Naive thymus-derived CD4-positive, alpha-beta T cell (primary cell): ENCODE results near the gene DCTN3. TPM values are rescaled to one million over a fixed set of nuclear protein-coding genes. Genes with fewer than 3 reads are reported as not detected.

Experiments used
- ATAC-seq: fragments of 150-1000 bp; cut with Tn5 transposase; 2 replicates; pipeline ENCODE4 v1.10.0; 2021; ENCODE audit warnings: mild to moderate bottlenecking, moderate library complexity
- CTCF ChIA-PET: fragments of 350-600 bp; sonication (Branson Sonifier 250); formaldehyde crosslinking; loops from one replicate; lab custom pipeline; 2021; ENCODE audit warnings: antibody characterized with exemption; lab: Charles Lee
- POLR2A ChIA-PET: fragments of 350-600 bp; sonication (Branson Sonifier 250); formaldehyde crosslinking; loops from one replicate; lab custom pipeline; 2021; ENCODE audit warnings: antibody characterized with exemption, inconsistent platforms; lab: Charles Lee
- DNase-seq, 9 donors: peaks; one replicate each; pipeline versions ENCODE4 v3.0.0 to v3.0.0-alpha.2; 2020 to 2022; ENCODE audit warnings: mixed read lengths in 1 of 9
- H3K27ac ChIP-seq: one replicate; pipeline ENCODE4 v1.7.0; 2013; ENCODE audit warnings: mild to moderate bottlenecking, low read depth, low read length, moderate library complexity
- H3K27me3 ChIP-seq, 2 donors: one replicate each; pipeline ENCODE4 v1.7.0; 2013; ENCODE audit warnings: low read length in 2 of 2, mild to moderate bottlenecking in 2 of 2, moderate library complexity in 2 of 2; ENCODE audit not compliant: control insufficient read depth in 2 of 2, insufficient read depth in 2 of 2
- H3K36me3 ChIP-seq, 3 experiments: 1 replicate in 2 of 3; 2 replicates in 1 of 3; pipeline ENCODE4 v1.7.0; 2013; ENCODE audit warnings: low read length in 3 of 3, mild to moderate bottlenecking in 3 of 3, moderate library complexity in 1 of 3; ENCODE audit not compliant: insufficient read depth in 3 of 3, control insufficient read depth in 2 of 3
- H3K4me1 ChIP-seq, 2 donors: one replicate each; pipeline ENCODE4 v1.7.0; 2013; ENCODE audit warnings: low read length in 2 of 2, mild to moderate bottlenecking in 2 of 2, moderate library complexity in 1 of 2; ENCODE audit not compliant: control insufficient read depth in 2 of 2, insufficient read depth in 2 of 2
- H3K4me3 ChIP-seq: 2 replicates; pipeline ENCODE4 v1.7.0; 2013; ENCODE audit warnings: mild to moderate bottlenecking, low read length
- H3K9me3 ChIP-seq, 3 experiments: 1 replicate in 2 of 3; 2 replicates in 1 of 3; pipeline ENCODE4 v1.7.0; 2013; ENCODE audit warnings: low read length in 3 of 3; ENCODE audit not compliant: control insufficient read depth in 2 of 3
- H3K27ac Mint-ChIP-seq, 9 donors: one replicate each; pipeline ENCODE4 v1.8.0; 2020 to 2022; ENCODE audit warnings: mixed read lengths in 9 of 9, mild to moderate bottlenecking in 8 of 9, moderate library complexity in 5 of 9, inconsistent platforms in 2 of 9
- H3K27me3 Mint-ChIP-seq, 5 donors: one replicate each; pipeline ENCODE4 v1.8.0; 2021 to 2022; ENCODE audit warnings: mixed read lengths in 5 of 5, mild to moderate bottlenecking in 1 of 5
- H3K36me3 Mint-ChIP-seq, 5 donors: one replicate each; pipeline ENCODE4 v1.8.0; 2020 to 2022; ENCODE audit warnings: mixed read lengths in 5 of 5, mild to moderate bottlenecking in 3 of 5, inconsistent platforms in 1 of 5
- H3K4me1 Mint-ChIP-seq, 7 donors: one replicate each; pipeline ENCODE4 v1.8.0; 2020 to 2022; ENCODE audit warnings: mixed read lengths in 7 of 7, mild to moderate bottlenecking in 3 of 7, inconsistent platforms in 1 of 7
- H3K4me3 Mint-ChIP-seq, 10 donors: one replicate each; pipeline ENCODE4 v1.8.0; 2020 to 2022; ENCODE audit warnings: mild to moderate bottlenecking in 10 of 10, mixed read lengths in 10 of 10, moderate library complexity in 6 of 10, inconsistent platforms in 2 of 10
- H3K9me3 Mint-ChIP-seq, 11 donors: one replicate each; pipeline ENCODE4 v1.8.0; 2020 to 2022; ENCODE audit warnings: mixed read lengths in 11 of 11, mild to moderate bottlenecking in 4 of 11, inconsistent platforms in 1 of 11, moderate library complexity in 1 of 11
- intact Hi-C, 2 donors: fragments of 100-400 bp; cut with micrococcal nuclease; formaldehyde crosslinking; loops; one replicate each; pipeline ENCODE4 v1.15.1; 2023
- polyA plus RNA-seq, 2 donors: library from polyadenylated mRNA; unstranded; fragments of 300-500 nt; fragmentation: Illumina TruSeq; gene quantifications; one replicate each; pipeline ENCODE4 v1.2.3, GENCODE V29; 2021
- total RNA-seq, 6 experiments: library from RNA in 5 of 6; stranded (reverse) in 5 of 6; gene quantifications; 1 replicate in 5 of 6; 2 replicates in 1 of 6; pipeline ENCODE4 v1.2.3 and lab custom pipeline; 2021 to 2026

Gene DCTN3
- total and polyA plus RNA-seq, 7 experiments from 2014 or later: 55.6 to 129 (median 77.3) TPM

GRCh38 chr9:34589636-34590380, 30.5 kb downstream of the DCTN3 start, which contains the start of gene CNTFR:
Gene CNTFR, minus strand, starts transcription at chr9:34589724. Its CDS starts 20,743 bp downstream, at chr9:34568981.
- Mint-ChIP-seq H3K36me3 (peaks cover 0 to 5% (median 0%) of the 10 kb centered on the region in 5 donors), H3K4me1 (peaks cover 10 to 31% (median 28%) of the 10 kb centered on the region in 7 donors), H3K4me3 (peak within 1 kb of the TSS; percentile 52 to 91 (median 82)), H3K27ac (peak within 1 kb of the TSS in 1 of 9 donors; percentile 2), H3K9me3 (peaks cover 0 to 2% (median 0%) of the 10 kb centered on the region in 11 donors), H3K27me3 (peaks cover 64 to 85% (median 71%) of the 10 kb centered on the region in 5 donors)
- ATAC-seq (peak; percentile 11), DNase-seq (peak in 2 of 9 donors; percentile 16 to 20)
- no peak within 1 kb of the TSS for H3K27ac ChIP-seq
- intact Hi-C loops: loop anchor here (2.0 to 10.0 kb wide), 6 partner anchors 23 to 258 kb away; partner anchors contain the start of genes DNAI1 (in 1 of the 2), FAM219A (in 1 of the 2) and RPP25L (in 1 of the 2)
- H3K9me3 ChIP-seq: no peaks in the 10 kb centered on the region
- peaks cover 0 to 13% of the 10 kb centered on the region in 2 donors for H3K4me1 ChIP-seq
- peak within 1 kb of the TSS; percentile 71 for H3K4me3 ChIP-seq
- peaks cover 4 to 20% of the 10 kb centered on the region in 2 donors for H3K27me3 ChIP-seq
- no peaks in the 10 kb centered on the region for H3K36me3 ChIP-seq
- ChIA-PET CTCF (no interaction called here), POLR2A (no interaction called here)

- peak overlapping the region; percentile 50 to 85 (median 78) for H3K4me3 Mint-ChIP-seq
- ATAC-seq: no peak
- POLR2A ChIA-PET: no interaction called here
Observed at GRCh38 chr9:34588671-34589635, 31.3 kb downstream of the DCTN3 start.

GRCh38 chr9:34587271-34587670, 33.0 kb downstream of the DCTN3 start:
- H3K4me1 ChIP-seq: peaks cover 0 to 13% of the 10 kb centered on the region in 2 donors
- intact Hi-C loops: no loop called here
- ChIA-PET POLR2A (no interaction called here), CTCF (no interaction called here)
- DNase-seq (no peak), ATAC-seq (no peak)
- no peak overlapping the region for H3K27ac Mint-ChIP-seq
- peaks cover 67 to 81% (median 71%) of the 10 kb centered on the region in 5 donors for H3K27me3 Mint-ChIP-seq
- H3K4me3 Mint-ChIP-seq: peak overlapping the region in 4 of 10 donors; percentile 10 to 83 (median 38)
- H3K9me3 Mint-ChIP-seq: peaks cover 0 to 2% (median 0%) of the 10 kb centered on the region in 11 donors
- H3K36me3 Mint-ChIP-seq: no peaks in the 10 kb centered on the region
- H3K9me3 ChIP-seq: no peaks in the 10 kb centered on the region
- H3K27me3 ChIP-seq: peaks cover 1 to 15% of the 10 kb centered on the region in 2 donors
- H3K27ac ChIP-seq: no peak overlapping the region
- no peak overlapping the region for H3K4me3 ChIP-seq
- peaks cover 10 to 26% (median 19%) of the 10 kb centered on the region in 7 donors for H3K4me1 Mint-ChIP-seq
- no peaks in the 10 kb centered on the region for H3K36me3 ChIP-seq

More at GRCh38 chr9:34588671-34589635, 31.3 kb downstream of the DCTN3 start:
- Mint-ChIP-seq H3K27me3 (peaks cover 73 to 88% (median 78%) of the 10 kb centered on the region in 5 donors), H3K4me1 (peaks cover 10 to 31% (median 28%) of the 10 kb centered on the region in 7 donors), H3K9me3 (peaks cover 0 to 2% (median 0%) of the 10 kb centered on the region in 11 donors), H3K27ac (peak overlapping the region in 1 of 9 donors; percentile 2), H3K36me3 (peaks cover 0 to 5% (median 0%) of the 10 kb centered on the region in 5 donors)
- CTCF ChIA-PET: no interaction called here
- Histone ChIP-seq H3K4me1 (peaks cover 0 to 13% of the 10 kb centered on the region in 2 donors), H3K36me3 (no peaks in the 10 kb centered on the region), H3K4me3 (no peak overlapping the region), H3K27ac (no peak overlapping the region), H3K9me3 (no peaks in the 10 kb centered on the region), H3K27me3 (peaks cover 4 to 20% of the 10 kb centered on the region in 2 donors)
- intact Hi-C loops: no loop called here
- no peak for DNase-seq

GRCh38 chr9:34585946-34586669, 34.2 kb downstream of the DCTN3 start:
- ChIA-PET CTCF (no interaction called here), POLR2A (no interaction called here)
- Histone ChIP-seq H3K4me3 (no peak overlapping the region), H3K27ac (no peak overlapping the region), H3K27me3 (peaks cover 0 to 6% of the 10 kb centered on the region in 2 donors), H3K4me1 (peaks cover 0 to 9% of the 10 kb centered on the region in 2 donors), H3K36me3 (no peaks in the 10 kb centered on the region), H3K9me3 (no peaks in the 10 kb centered on the region)
- Mint-ChIP-seq H3K4me3 (no peak overlapping the region), H3K4me1 (peaks cover 10 to 22% (median 18%) of the 10 kb centered on the region in 7 donors), H3K9me3 (peaks cover 0 to 2% (median 0%) of the 10 kb centered on the region in 11 donors), H3K36me3 (no peaks in the 10 kb centered on the region), H3K27me3 (peaks cover 68 to 80% (median 72%) of the 10 kb centered on the region in 5 donors), H3K27ac (no peak overlapping the region)
- intact Hi-C loops: no loop called here
- no peak for ATAC-seq
- no peak for DNase-seq

GRCh38 chr9:34584970-34585369, 35.3 kb downstream of the DCTN3 start:
- H3K27me3 ChIP-seq: peaks cover 0 to 7% of the 10 kb centered on the region in 2 donors
- Mint-ChIP-seq H3K27ac (no peak overlapping the region), H3K4me1 (peaks cover 6 to 13% (median 10%) of the 10 kb centered on the region in 7 donors), H3K4me3 (no peak overlapping the region), H3K9me3 (peaks cover 0 to 2% (median 0%) of the 10 kb centered on the region in 11 donors), H3K36me3 (no peaks in the 10 kb centered on the region), H3K27me3 (peaks cover 71 to 83% (median 76%) of the 10 kb centered on the region in 5 donors)
- ChIA-PET CTCF (no interaction called here), POLR2A (no interaction called here)
- no peaks in the 10 kb centered on the region for H3K9me3 ChIP-seq
- intact Hi-C loops: no loop called here
- H3K4me1 ChIP-seq: no peaks in the 10 kb centered on the region
- DNase-seq (no peak), ATAC-seq (no peak)
- no peak overlapping the region for H3K27ac ChIP-seq
- no peak overlapping the region for H3K4me3 ChIP-seq
- H3K36me3 ChIP-seq: no peaks in the 10 kb centered on the region
